Adrenal gland (tissue), 12 donors: ENCODE results near the gene UBE2O. TPM values are rescaled to one million over a fixed set of nuclear protein-coding genes. Genes with fewer than 3 reads are reported as not detected.

ENCODE experiments used
- DNase-seq, 7 donors: peaks; one replicate each; pipeline ENCODE4 v3.0.0-alpha.2; 2019 to 2020
- H3K27ac ChIP-seq, 5 donors: fragments of 200-600 bp; sonication (generic) in 4 of 5; 1 replicate in 3 of 5; 2 replicates in 2 of 5; pipeline versions ENCODE4 v1.5.1 to v1.8.0; 2016 to 2020; ENCODE audit warnings: mild to moderate bottlenecking in 1 of 5
- H3K27me3 ChIP-seq: fragments of 200-600 bp; 2 replicates; pipeline ENCODE4 v1.8.0; 2021
- H3K36me3 ChIP-seq, 2 donors: fragments of 200-600 bp; replicated peaks in 1 of 2; 1 replicate in 1 of 2; 2 replicates in 1 of 2; pipeline versions ENCODE4 v1.5.1 to v1.8.0; 2018 to 2022
- H3K4me1 ChIP-seq, 2 donors: fragments of 200-600 bp; replicated peaks in 1 of 2; 1 replicate in 1 of 2; 2 replicates in 1 of 2; pipeline versions ENCODE4 v1.5.1 to v1.8.0; 2018 to 2021
- H3K4me3 ChIP-seq, 4 donors: fragments of 200-600 bp; sonication (generic) in 3 of 4; one replicate each; pipeline ENCODE4 v1.5.1; 2016 to 2018
- H3K9me3 ChIP-seq, 3 donors: fragments of 200-600 bp; sonication (generic) in 1 of 3; replicated peaks in 1 of 3; 1 replicate in 2 of 3; 2 replicates in 1 of 3; pipeline versions ENCODE4 v1.5.1 to v1.8.0; 2016 to 2021
- CTCF ChIP-seq, 6 experiments: fragments of 450-650 bp in 4 of 6; fragments of 200-600 bp in 2 of 6; sonication (generic) in 1 of 6; IDR thresholded peaks; 1 replicate in 5 of 6; 2 replicates in 1 of 6; pipeline versions ENCODE4 v1.5.1 to v1.8.0; 2016 to 2021; ENCODE audit warnings: antibody characterized with exemption in 6 of 6, mild to moderate bottlenecking in 2 of 6, moderate library complexity in 1 of 6
- POLR2A ChIP-seq, 2 donors: fragments of 450-650 bp; IDR thresholded peaks; one replicate each; pipeline ENCODE4 v1.6.1; 2017; ENCODE audit warnings: antibody characterized with exemption in 2 of 2, mild to moderate bottlenecking in 2 of 2, moderate library complexity in 1 of 2
- WGBS, 4 donors: extraction: QIAGEN DNeasy Blood & Tissue Kit in 2 of 4; methylation state at CpG; one replicate each; pipeline versions ENCODE4 v1.1.5 to v1.1.7; 2013 to 2017; 5-methylcytosine and 5-hydroxymethylcytosine counted together
- intact Hi-C, 2 donors: fragments of 100-400 bp; cut with DNase I; formaldehyde crosslinking; loops; one replicate each; pipeline versions ENCODE4 v1.14.1 to v1.15.0; 2022 to 2023
- polyA plus RNA-seq, 3 donors: library from polyadenylated mRNA; stranded (reverse); fragments of 200-250 nt in 2 of 3; fragments of 350-450 nt in 1 of 3; fragmentation: Illumina TruSeq in 1 of 3; extraction: RNeasy Lipid Tissue Mini Kit (QIAGEN cat#74804) in 1 of 3; gene quantifications; one replicate each; pipeline ENCODE4 v1.2.3, GENCODE V29; 2013 to 2014
- total RNA-seq, 9 donors: library from RNA; depleted of rRNA in 4 of 9; stranded (reverse); fragments of >200 nt in 4 of 9; fragments of 120-200 nt in 1 of 9; fragmentation: NEBNext Ultra II Directional in 1 of 9; extraction: Animal tissue kit (Norgen Biotek cat#: 25700) in 1 of 9; gene quantifications; one replicate each; pipeline versions ENCODE4 v1.1.0 to v1.2.4, GENCODE V29; 2013 to 2023
- donor health status: healthy with polysubstance abuse.
- donor health status: Bipolar disorder and iron deficiency.
- donor health status: DM: yes; HTN: yes; CAD: no.
- donor health status: DM: no; HTN: no; CAD: no.
- donor health status: DM: no; HTN: no; CAD: no.
- donor health status: DM: yes; HTN: yes; CAD: no.

Gene UBE2O
- total and polyA plus RNA-seq, 12 donors: 9.8 to 21.8 (median 15.8) TPM

GRCh38 chr17:76416899-76417298 lies 36.1 kb downstream of the UBE2O start:
- Histone ChIP-seq H3K4me1 (peaks cover 6 to 31% of the 10 kb centered on the region in 2 donors), H3K36me3 (no peaks in the 10 kb centered on the region), H3K27ac (no peak overlapping the region), H3K4me3 (no peak overlapping the region), H3K9me3 (no peaks in the 10 kb centered on the region), H3K27me3 (no peaks in the 10 kb centered on the region)
- no peak for DNase-seq
- no peak for TF ChIP-seq POLR2A (IDR thresholded peaks at IDR 0.05)
- TF ChIP-seq CTCF (IDR thresholded peaks at IDR 0.05): no peak
- intact Hi-C loops: no loop called here
- WGBS, 4 donors: 91 to 99% (median 98%) methylated on average over 3 to 4 of the region's 4 CpGs

GRCh38 chr17:76416457-76416856 lies 36.5 kb downstream of the UBE2O start:
- DNase-seq: no peak
- H3K27ac ChIP-seq: no peak overlapping the region

GRCh38 chr17:76415786-76416185 lies 37.2 kb downstream of the UBE2O start:
- intact Hi-C loops: loop anchor here in 1 of 2 donors (2.0 kb wide), 1 partner anchor 15 kb away; no protein-coding TSS in a partner anchor
- Histone ChIP-seq H3K9me3 (no peaks in the 10 kb centered on the region), H3K27ac (no peak overlapping the region), H3K4me1 (peaks cover 6 to 26% of the 10 kb centered on the region in 2 donors), H3K4me3 (no peak overlapping the region), H3K27me3 (no peaks in the 10 kb centered on the region), H3K36me3 (no peaks in the 10 kb centered on the region)
- DNase-seq: peak in 1 of 7 donors; percentile 2
- TF ChIP-seq CTCF (IDR thresholded peaks at IDR 0.05): no peak
- TF ChIP-seq POLR2A (IDR thresholded peaks at IDR 0.05): no peak
- 78 to 83% (median 79%) methylated on average over 15 of the region's 15 CpGs for WGBS, 4 donors

More at GRCh38 chr17:76416457-76416856, 36.5 kb downstream of the UBE2O start:
- intact Hi-C loops: no loop called here
- Histone ChIP-seq H3K27me3 (no peaks in the 10 kb centered on the region), H3K9me3 (no peaks in the 10 kb centered on the region), H3K4me1 (peaks cover 6 to 31% of the 10 kb centered on the region in 2 donors), H3K36me3 (no peaks in the 10 kb centered on the region), H3K4me3 (no peak overlapping the region)
- TF ChIP-seq CTCF (IDR thresholded peaks at IDR 0.05) (no peak), POLR2A (IDR thresholded peaks at IDR 0.05) (no peak)
- WGBS, 4 donors: 90 to 95% (median 94%) methylated on average over 5 to 6 of the region's 6 CpGs

GRCh38 chr17:76414334-76415295 lies 38.3 kb downstream of the UBE2O start:
- Histone ChIP-seq H3K27ac (peak overlapping the region in 1 of 5 donors; percentile 6), H3K4me3 (no peak overlapping the region), H3K9me3 (no peaks in the 10 kb centered on the region), H3K27me3 (no peaks in the 10 kb centered on the region), H3K36me3 (no peaks in the 10 kb centered on the region), H3K4me1 (peaks cover 0 to 15% of the 10 kb centered on the region in 2 donors)
- TF ChIP-seq CTCF (IDR thresholded peaks at IDR 0.05) (no peak), POLR2A (IDR thresholded peaks at IDR 0.05) (no peak)
- 58 to 64% (median 61%) methylated on average over 8 to 21 of the region's 21 CpGs for WGBS, 4 donors
- intact Hi-C loops: loop anchor here in 1 of 2 donors (2.0 kb wide), 1 partner anchor 16 kb away; no protein-coding TSS in a partner anchor
- DNase-seq: peak; percentile 45 to 90 (median 67)
